Activated T-helper 9 cell treated with anti-CD3 and anti-CD28 coated beads, Interleukin-2, amount 50 U/mL, for 16 hours (primary cell): Measurements from ENCODE around the gene PACS2.
"Not testable (repeated sequence)": the region's sequence is repeated elsewhere in the genome, so short reads cannot be mapped to it uniquely, and the experiment has no call there.

ENCODE experiments used
- DNase-seq: peaks from one replicate; pipeline ENCODE4 v3.0.0-alpha.2; 2020; ENCODE audit warnings: low read depth

The PACS2 gene

DNA sequence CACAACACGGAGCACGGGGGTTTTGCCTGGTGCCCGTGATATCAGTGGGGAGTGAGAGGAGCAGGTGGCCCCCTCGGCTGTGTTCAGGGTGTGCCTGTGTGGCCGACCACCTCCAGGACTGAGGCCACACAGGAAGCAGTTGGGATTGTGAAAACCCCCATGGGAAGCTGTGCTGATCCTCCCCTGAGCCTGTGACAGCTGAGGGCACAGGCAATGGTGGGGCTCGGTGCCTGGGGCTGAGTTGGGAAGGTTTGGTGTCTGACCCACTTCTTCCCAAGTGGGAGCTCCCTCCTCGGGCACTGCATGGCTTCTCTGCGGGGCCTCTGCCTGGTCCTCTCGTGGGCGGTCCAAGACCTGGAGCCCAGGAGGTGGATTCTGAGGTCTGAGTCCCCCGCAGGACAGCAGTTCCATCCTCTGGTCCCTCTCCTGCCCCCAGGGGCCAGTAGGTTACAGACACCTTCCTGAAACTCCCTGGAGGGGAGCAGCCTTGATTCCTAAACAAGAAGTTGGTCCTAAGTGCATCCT is 17.9 kb downstream of the PACS2 start:
- no peak for DNase-seq

- no peak for DNase-seq
Measured at GRCh38 chr14:105333020-105333490, 18.5 kb downstream of the PACS2 start.

DNA sequence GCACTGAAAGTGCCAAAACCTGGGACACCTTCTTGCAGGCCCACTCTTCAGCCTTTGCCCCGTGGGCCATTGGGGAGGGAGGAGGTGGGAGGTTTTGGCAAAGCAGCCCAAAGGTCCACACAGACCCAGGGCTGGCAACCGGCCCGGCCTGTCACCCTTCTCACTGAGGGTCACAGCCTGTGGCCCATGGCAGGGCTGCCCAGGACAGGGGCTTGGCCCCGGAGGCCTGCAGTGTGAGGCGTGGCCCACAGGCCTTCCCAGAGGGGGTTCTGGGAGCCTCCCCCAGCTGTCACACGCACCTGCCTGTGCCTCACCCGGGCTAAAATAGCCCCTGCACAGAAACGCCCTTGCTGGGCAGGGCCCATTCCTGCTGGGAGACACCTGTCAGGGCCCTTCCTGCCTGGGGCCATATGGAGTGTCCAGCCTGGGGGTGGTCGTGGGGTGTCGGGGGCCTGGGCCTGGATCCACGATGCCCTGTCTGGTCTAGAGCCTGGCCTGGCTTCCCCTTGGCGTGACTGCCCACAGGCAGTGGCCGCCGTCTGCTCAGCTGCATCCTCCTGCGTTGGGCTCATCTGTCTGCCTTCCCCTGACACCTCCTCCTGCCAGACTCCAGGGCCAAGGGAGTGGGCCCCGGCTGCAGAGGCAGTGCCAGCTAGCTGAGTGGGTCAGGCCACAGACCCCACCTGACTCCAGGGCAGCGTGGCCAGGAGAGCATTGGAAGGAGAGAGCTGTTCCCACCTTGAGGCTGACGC is 19.2 kb downstream of the PACS2 start:
- no peak for DNase-seq

DNA sequence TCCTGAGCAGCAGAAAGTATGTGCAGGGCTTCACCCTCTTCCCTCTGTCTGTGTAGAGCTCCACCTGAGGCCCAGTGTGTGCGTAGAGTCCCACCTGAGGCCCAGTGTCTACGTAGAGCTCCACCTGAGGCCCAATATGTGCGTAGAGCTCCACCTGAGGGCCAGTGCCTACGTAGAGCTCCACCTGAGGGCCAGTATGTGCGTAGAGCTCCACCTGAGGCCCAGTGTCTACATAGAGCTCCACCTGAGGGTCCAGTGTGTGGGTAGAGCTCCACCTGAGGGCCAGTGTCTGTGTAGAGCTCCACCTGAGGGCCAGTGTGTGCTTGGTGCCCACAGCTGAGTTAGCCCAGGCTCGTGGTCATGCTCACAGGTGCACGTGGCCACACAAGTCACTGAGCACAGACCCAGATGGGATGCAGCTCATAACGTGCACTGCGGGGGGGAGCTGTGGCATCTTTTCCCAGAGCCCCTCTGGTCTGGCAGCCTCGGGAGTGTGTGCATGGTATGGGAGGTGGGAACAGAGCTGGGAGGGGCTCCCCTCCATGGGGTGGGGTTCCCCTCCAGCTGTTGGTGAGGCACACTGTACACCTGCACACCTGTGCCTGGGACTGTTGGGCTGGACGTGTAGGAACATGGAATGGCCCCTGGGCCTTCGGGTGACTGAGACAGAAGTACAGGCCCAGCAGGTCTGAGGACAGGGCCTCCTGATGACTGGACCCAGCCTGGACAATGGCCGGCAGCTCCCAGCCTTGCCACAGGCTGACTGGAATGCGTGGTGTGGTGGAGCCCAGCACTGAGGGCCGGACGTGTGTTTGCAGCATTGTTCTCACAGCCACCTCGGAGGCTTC is 20.1 kb downstream of the PACS2 start:
- DNase-seq = no peak

GRCh38 chr14:105335231-105335542 is 20.6 kb downstream of the PACS2 start:
- DNase-seq = not testable (repeated sequence)

DNA sequence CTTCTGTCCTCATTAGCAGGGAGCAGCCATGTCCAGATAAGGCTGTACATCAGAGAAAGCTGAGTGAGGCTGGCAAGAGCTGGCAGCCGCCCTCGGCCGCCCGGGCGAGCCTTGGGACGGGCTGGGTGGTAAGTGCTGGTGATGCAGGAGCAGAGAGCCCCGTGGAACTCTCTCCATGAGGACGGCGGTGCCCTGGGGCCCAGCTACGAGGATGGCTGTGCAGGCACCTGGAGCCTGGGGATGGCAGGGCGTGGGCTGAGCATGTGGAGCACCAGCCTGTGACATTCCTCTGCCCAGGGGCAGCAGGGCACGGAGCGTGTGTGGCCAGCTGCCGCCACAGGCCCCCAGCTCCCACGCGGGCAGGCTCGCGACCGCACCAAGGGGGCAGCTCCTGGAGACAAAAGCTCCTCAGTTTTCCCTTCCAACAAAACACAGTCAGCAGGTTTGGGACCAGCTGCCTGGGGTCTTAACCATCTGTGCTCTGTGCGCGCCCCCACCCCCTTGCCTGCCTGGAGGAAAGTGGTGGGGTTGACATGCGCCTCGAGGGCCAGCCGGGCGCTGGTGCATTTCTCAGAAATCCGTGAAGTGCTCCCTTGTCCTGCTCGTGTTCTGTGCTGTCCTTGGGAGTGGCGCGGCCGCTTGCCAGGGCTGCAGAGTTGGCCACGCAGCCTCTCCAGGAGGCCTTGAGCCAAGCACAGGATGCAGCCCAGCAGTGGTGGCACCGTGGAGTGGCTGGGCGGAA is 21.4 kb downstream of the PACS2 start:
- no peak for DNase-seq

DNA sequence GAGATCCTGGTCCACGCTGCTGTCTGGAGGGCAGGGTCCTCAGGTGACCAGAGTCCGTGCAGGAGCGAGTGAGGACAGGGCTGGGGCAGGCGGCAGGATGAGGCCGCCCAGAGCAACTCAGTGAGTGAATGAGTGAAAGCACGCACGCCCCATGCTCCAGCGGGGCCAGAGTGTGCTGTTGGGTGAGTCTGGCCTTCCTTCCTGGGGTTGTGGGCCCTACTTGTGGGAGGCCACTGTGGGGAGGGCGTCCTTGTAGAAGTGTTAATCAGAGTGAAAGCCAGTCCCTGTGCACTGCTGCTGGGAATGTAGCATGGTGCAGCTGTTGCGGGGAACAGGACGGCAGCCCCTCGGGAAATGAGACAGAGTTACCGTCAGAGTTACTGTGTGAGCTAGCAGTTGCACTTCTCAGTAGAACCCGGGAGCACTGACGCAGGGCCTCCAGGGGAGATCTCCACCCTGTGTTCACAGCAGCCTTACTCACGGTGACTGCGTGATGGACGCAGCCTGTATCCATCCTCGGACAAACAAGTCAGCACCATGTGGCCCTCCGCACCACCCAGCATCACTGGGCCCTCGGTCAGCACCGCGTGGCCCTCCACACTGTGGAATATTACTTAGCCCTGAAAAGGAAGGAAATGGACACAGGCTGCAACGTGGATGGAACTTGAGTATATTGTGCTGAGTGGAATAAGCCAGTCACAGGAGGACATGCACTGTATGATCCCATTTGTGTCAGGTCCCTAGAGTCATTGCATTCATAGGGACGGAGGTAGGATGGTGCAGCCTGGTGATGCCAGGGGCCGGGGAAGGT is 22.1 kb downstream of the PACS2 start:
- DNase-seq = no peak

DNA sequence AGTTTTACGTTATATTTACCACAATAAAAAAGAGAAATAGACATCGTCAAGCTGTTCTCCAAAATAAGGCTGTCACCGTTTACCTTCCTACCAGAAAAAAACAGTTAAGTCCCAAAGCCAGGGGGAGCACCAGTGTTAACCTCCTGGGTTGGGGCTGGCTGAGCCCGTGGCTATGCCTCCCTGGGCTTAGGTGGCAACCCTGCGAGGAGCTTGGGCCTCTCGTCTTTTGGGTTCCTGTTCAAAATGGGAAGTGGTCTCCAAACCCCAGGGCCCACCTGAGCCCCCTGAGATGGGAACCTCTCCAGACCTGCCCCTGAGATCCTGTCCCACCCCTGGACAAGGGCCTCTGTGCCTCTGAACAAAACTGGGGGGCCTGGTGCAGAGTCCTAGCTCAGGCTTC is 22.9 kb downstream of the PACS2 start:
- DNase-seq = no peak

GRCh38 chr14:105337966-105338741 is 23.6 kb downstream of the PACS2 start:
- no peak for DNase-seq

- no peak for DNase-seq
Measured at GRCh38 chr14:105340821-105341733, 26.5 kb downstream of the PACS2 start.

DNA sequence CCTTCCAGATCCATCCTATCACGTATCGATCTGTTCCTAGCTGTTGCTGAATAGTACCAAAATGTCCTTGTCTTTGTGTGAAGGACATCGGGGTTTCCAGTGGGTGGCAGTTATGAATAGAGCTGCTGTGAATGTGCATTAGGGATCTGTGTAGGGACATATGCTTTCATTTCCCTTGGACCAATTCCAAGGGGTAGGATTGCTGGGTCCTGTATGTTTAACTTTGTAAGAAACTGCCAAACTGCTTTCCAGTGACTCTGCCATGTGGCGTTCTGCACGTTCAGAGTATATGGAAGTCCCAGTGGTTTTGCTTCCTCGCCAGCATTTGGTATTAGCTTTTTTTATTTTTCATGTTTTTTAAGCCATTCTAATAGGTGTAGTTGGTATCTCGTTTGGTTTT is 28.6 kb downstream of the PACS2 start:
- DNase-seq = no peak

- DNase-seq = no peak
Measured at GRCh38 chr14:105346200-105346533, 31.6 kb downstream of the PACS2 start.

- no peak for DNase-seq
Measured at GRCh38 chr14:105346876-105347586, 32.5 kb downstream of the PACS2 start.

- no peak for DNase-seq
Measured at GRCh38 chr14:105347587-105347968, 33.0 kb downstream of the PACS2 start.

GRCh38 chr14:105348169-105348944 is 33.8 kb downstream of the PACS2 start:
- no peak for DNase-seq

DNA sequence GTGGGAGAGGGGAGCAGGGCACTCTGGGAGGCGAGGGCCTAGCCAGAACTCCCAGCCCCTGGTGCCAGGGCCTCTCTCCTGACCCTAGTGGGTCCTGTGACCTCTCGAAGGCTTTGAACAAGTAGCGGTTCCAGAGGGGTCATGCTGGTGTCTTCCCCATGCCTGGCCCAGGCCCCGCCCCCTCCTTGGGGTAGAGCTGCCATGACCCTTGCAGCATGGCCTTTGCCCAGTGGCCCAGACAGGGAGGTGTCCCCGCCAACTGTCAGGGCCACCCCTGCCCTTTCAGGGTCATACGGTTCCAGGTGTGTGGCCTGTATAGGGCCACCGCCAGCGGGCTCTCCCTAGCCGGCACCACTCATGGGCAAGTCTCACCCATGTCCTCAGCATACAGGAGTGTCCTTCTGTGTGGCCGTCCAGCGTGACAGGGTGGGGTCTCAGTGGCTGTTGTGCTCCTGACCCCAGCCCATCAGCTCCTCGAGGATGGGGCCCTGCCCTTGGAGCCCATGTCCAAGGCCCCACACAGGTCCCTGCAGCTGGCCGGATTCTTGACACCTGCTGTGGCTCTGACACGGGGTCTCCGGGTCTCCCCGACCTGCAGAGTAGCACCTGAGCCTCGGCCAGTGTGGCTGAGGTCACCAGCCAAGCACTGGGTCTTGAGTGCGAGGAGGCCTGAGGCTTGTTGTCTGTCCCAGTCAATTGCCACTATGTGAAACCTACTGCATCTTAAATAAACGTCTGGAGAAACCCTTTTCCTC is 34.6 kb downstream of the PACS2 start:
- DNase-seq = no peak

DNA sequence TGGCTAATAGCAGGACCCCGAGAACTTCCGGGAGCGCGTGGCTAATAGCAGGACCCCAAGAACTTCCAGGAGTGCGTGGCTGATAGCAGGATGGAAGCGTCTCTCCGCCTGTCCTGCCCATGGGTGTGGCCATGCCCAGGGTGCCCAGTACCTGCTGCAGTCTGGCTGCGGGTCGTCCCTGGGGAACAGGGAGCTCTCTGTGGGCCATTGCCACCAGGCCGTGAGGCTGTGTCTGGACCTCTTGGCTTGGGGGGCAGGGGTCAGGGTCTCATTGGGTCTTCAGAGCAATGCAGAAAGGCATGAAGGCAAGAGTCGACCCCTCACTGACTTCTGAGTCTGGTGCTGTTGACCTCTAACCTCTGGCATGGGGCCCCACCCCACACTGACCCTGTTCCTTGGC is 35.4 kb downstream of the PACS2 start:
- no peak for DNase-seq
